T-helper 2 cell (primary cell): ENCODE data around the gene GNG2.

Source experiments
- DNase-seq, 5 experiments: peaks; one replicate each; pipeline versions ENCODE4 v3.0.0 to v3.0.0-alpha.2; 2012 to 2022

The GNG2 gene

DNA sequence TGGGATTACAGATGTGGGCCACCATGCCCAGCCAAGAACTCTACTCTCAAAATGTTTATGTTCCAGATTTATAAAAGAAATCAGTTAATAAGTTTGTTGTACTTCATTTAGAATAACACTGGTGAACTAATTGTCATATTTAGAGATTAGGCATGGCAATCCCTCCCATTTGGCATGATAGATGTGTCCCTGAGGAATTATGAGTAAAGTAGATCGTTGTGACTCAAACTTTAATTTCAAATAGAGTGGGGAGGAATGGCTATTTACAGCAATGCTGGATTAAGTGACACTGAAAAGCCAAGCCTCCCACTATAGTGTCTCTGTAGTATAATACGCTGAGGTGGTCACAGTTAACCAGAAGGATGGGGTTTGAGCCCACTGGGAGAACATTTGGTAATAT lies 89.6 kb downstream of the GNG2 start:
- DNase-seq: no peak

DNA sequence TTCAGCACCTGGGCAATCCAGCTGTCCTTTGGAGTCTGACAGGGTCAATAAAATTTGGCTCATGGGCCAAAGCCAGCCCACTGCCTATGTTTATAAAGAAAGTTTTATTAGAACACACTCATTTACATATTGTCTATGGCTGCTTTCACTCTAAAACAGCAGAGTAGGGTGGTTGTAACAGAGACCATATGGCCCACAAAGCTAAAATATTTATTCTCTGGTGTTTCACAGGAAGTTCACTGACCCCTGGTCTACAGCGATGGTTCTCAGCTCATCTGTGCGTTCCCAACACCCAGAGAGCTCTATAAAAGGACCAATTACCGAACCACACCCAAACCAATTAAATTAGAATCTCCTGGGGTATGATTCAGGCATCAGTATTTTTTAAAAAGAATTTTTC lies 91.2 kb downstream of the GNG2 start:
- DNase-seq: no peak

GRCh38 chr14:51954031-51954430 lies 93.6 kb downstream of the GNG2 start:
- no peak for DNase-seq

- DNase-seq: no peak
Measured at GRCh38 chr14:51954657-51955056, 94.2 kb downstream of the GNG2 start.

DNA sequence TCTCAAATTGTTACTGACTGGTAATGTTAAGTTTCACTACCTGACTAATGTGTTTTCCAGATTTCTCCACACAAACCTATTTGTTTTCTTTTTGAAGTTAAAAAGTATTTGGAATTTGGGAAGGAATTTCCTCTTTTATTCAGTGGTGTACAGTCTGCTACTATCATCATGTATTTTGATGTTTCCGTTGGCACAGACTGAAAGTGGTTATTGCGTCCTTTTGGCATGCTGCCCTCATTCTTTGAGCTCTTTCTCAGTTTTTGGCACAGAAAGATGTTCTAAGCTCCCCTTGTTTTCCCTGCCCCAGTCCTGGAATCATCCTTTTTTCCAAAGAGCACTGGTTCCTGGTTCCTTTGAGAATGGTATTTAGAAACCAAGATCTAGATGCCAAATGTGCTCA lies 97.5 kb downstream of the GNG2 start:
- no peak for DNase-seq

GRCh38 chr14:51959928-51960327 lies 99.5 kb downstream of the GNG2 start:
- no peak for DNase-seq

- DNase-seq: no peak
Measured at GRCh38 chr14:51960866-51961265, 100.5 kb downstream of the GNG2 start.

DNA sequence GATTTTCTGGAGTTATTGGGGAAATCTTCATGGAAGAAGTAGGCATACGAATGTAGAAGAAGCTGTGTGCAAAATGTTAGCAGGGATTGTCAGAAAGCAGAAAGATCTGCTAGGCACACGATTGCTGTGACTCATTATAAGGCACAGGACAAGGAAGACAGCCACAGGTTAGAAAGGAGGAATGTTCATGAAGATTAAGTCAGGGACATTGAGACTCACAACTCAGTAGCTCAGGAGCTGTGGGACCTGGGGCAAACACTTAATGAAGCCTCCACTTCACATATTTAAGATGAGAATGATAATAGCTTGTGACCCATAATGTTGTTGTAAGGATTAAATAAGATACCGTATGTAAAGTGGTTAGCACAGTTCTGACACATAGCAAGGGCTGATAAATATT lies 102.3 kb downstream of the GNG2 start:
- DNase-seq: no peak

GRCh38 chr14:51963286-51963685 lies 102.9 kb downstream of the GNG2 start:
- DNase-seq: no peak

GRCh38 chr14:51967521-51967920 lies 107.1 kb downstream of the GNG2 start:
- DNase-seq: no peak

DNA sequence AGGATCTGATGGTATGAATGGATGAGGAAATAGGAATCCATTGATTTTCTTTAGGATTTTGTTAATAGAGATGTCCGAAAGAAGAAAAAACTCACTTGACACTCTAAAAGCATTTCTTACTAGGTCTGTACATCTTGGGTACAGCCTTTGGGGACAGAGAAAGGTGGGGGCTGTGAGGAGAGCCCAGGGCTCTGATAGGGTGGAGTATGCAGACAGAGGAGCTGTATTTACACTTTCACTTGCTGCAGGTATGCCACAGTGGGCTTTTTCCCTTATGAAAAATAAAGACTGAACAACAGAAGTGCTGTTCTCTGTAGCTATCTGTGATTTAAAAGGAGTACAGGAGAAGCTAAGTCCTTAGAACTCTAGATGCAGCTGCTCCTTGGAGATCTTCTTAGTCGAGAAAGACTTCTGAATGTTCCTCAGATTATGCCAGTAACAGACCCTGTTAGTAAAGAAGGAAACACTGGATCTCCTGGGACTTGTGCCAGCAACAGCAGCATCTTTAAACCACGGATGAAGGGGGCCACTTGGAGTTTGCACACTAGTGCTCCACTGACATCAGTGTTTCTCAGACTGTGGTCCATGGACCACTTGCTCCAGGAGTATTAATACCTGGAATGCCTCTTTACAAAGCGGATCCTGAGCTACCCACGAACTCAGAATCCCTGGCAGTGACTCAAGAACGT lies 109.6 kb downstream of the GNG2 start:
- DNase-seq: no peak

DNA sequence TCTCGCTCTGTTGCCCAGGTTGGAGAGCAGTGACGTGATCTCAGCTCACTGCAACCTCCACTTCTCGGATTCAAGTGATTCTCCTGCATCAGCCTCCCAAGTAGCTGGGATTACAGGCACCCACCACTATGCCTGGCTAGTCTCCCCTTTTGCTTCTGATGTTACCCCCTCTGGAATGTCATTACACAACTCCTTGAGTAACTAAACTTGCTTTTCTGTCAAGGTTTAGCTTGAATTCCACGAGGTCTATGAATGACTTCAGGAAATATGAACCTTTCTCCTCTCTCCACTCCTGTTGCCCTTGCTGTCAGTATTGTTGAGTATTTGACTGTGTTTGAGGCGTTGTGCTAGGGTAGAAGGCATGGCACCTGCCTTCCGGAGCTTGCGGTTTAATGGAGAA lies 112.2 kb downstream of the GNG2 start:
- DNase-seq: no peak

DNA sequence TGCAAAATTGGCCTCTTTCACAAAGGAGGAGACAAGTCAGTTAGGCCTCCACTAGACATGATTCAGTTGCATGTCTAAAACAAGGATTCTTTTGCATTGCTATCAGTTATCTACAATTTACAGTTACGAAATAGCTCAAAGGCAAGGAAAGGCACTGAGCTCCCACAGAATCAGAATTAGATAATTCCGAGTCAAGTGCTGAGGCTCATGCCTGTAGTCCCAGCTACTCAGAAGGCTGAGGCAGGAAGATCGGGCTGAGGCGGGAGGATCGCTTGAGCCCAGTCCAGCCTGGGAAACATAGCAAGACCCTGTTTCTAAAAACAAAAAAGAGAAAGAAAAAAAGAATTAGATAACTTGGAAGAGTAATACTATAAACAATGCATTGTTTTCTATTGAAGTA lies 116.7 kb downstream of the GNG2 start:
- DNase-seq: no peak

- no peak for DNase-seq
Measured at GRCh38 chr14:51978681-51979085, 118.3 kb downstream of the GNG2 start.

DNA sequence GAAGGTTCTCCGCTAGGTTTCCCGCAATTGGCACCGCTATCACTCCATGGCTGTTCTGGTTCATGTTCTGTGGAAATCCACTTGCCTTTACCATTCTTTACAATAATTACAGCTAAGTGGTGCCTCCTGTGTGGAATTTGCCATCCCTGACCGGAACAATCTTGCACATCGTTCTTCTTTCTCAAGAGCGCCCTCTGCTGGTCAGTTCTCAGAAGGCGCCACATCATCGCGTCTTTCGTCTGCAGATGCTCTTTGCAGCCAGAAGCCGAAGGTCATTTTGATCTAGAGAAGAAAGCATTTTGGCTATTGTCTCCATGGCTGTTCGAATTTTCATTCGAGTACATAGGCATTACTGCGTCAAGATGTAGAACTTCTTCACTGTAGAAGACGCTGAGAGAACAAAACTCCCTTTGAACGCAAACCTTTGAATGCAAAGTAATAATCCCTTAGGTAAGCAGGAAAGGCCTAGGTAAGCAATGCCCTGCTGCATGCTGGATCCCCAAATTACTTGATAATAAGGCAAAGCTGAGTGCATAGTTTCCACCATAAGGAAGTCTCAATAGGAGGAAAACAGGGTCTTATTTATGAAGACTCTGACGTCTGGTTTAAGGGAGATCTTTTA lies 118.8 kb downstream of the GNG2 start:
- peak; percentile 47 to 76 (median 68) for DNase-seq

- DNase-seq: peak in 1 of 5 experiments; percentile 57
Measured at GRCh38 chr14:51981218-51981854, 120.9 kb downstream of the GNG2 start.

DNA sequence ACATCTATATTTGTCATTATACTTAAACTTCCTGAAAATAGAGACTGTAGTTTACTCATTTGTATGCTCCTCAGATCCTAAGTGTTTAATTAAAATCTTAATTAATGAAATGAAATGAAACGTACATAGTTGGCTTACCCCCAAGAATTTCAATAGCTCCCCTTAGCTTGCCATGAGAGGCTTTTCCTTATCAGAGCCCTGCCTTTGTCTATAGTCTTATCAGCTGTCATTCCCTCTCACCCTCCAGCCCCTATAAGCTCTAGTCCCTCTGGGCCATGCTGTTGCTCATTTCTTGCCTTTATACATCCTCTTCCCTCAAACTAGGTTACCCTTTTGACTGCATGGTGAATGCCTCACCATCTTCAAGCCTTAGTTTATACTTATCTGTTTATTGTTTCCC lies 127.8 kb downstream of the GNG2 start:
- no peak for DNase-seq

- peak; percentile 84 to 97 (median 89) for DNase-seq
Measured at GRCh38 chr14:51989293-51990234, 129.2 kb downstream of the GNG2 start, which contains the start of gene RTRAF. Gene RTRAF (plus strand): TSS chr14:51989546. CDS start chr14:51989640, 94 bp downstream.

DNA sequence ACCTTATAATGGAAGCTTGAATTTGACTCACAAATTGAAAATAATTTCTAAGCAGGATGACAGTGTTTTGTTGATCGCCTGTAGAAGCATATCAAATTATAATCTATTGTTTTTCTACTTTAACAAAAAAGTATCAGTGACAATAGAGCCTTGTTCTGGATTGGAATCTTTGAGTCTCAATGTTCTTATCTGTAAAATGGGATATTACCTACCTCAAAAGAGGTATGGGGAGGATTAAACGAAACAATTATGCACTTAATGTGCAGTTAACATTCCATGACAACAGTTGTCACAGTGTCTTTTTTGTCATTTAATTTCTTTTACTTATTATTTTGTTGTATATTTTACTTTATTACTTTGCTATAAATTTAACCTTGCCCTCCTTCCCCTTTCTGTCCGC lies 130.1 kb downstream of the GNG2 start:
- no peak for DNase-seq

GRCh38 chr14:51993285-51993920 lies 133.0 kb downstream of the GNG2 start:
- DNase-seq: peak in 1 of 5 experiments; percentile 60

DNA sequence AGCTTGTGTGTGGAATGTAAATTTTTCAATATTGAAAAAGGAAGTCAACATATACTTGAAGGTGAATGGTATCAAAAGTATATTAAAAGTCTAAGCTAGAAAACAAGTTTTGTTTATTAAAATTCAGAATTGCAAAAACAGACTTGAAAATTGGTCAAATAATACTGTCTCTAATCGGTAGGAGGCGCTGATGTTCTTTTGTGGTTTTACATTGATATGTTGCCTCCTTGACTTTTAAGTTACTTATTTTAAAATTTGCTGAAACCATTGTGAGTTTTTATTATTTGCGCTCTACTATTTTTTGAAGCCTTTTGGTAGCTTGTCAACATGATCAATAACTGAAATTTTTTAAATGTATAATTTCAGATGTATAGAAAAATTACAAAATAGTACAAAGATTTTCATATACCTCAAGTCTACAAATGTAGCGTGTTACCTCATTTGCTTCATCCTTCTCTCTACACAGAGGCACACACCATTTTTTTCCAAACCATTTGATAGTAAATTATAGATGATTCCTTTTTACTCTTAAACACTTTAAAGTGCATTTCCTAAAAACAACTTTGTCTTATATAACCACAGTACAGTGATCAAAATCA lies 135.8 kb downstream of the GNG2 start:
- peak in 2 of 5 experiments; percentile 16 to 57 for DNase-seq

DNA sequence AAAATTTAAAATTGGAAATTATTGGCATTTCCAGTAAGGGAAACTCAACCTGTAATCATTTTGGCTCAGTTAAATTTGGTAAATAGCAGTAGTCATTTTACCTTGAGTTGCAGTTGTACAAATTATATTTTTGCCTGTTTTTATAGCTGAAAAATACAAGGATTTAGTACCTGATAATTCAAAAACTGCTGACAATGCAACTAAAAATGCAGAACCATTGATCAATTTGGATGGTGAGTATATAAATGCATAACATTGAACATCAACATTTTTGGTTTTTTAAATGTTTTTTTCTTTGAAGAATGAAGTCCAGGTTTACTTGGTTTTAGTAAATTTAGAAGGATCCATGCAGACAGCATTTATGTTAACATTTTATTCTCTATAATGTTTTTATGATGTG lies 137.9 kb downstream of the GNG2 start:
- no peak for DNase-seq
